Mesenchymal stem cell (in vitro differentiated cells and primary cell): Measurements from ENCODE around the gene UBE2Q1.

Source experiments
- DNase-seq: peaks from one replicate; pipeline ENCODE4 v3.0.0-alpha.2; 2013
- H2AFZ ChIP-seq: one replicate; pipeline ENCODE4 v1.6.1; 2013; ENCODE audit warnings: low read depth, mild to moderate bottlenecking, control low read depth, inconsistent platforms, low read length, moderate library complexity
- H2AK5ac ChIP-seq: 2 replicates; pipeline ENCODE4 v1.6.1; 2013; ENCODE audit warnings: low read length, moderate library complexity, mild to moderate bottlenecking, inconsistent platforms; ENCODE audit not compliant: severe bottlenecking
- H2BK120ac ChIP-seq: one replicate; pipeline ENCODE4 v1.6.1; 2013; ENCODE audit warnings: low read depth, mild to moderate bottlenecking, inconsistent platforms, low read length, moderate library complexity
- H2BK12ac ChIP-seq, 2 experiments: one replicate each; pipeline ENCODE4 v1.6.1; 2013; ENCODE audit warnings: inconsistent platforms in 2 of 2, low read length in 2 of 2, mild to moderate bottlenecking in 2 of 2, moderate library complexity in 2 of 2, control low read depth in 1 of 2
- H2BK15ac ChIP-seq: one replicate; pipeline ENCODE4 v1.6.1; 2013; ENCODE audit warnings: mild to moderate bottlenecking, low read depth, inconsistent platforms; ENCODE audit not compliant: poor library complexity, severe bottlenecking
- H2BK5ac ChIP-seq: 2 replicates; pipeline ENCODE4 v1.6.1; 2013; ENCODE audit warnings: low read depth, mild to moderate bottlenecking, low read length, control low read depth, inconsistent platforms; ENCODE audit not compliant: poor library complexity, severe bottlenecking
- H3K14ac ChIP-seq, 2 experiments: one replicate each; pipeline ENCODE4 v1.6.1; 2013; ENCODE audit warnings: inconsistent platforms in 2 of 2, low read length in 2 of 2, control low read depth in 1 of 2, mild to moderate bottlenecking in 1 of 2, moderate library complexity in 1 of 2
- H3K18ac ChIP-seq, 2 experiments: one replicate each; pipeline ENCODE4 v1.6.1; 2013; ENCODE audit warnings: inconsistent platforms in 2 of 2, low read length in 2 of 2, control low read depth in 1 of 2, low read depth in 1 of 2, mild to moderate bottlenecking in 1 of 2
- H3K23ac ChIP-seq, 2 experiments: one replicate each; pipeline ENCODE4 v1.6.1; 2013; ENCODE audit warnings: inconsistent platforms in 2 of 2, low read length in 2 of 2, mild to moderate bottlenecking in 2 of 2, moderate library complexity in 2 of 2, control low read depth in 1 of 2
- H3K27ac ChIP-seq: 2 replicates; pipeline ENCODE4 v1.5.1; 2013; ENCODE audit warnings: mild to moderate bottlenecking, moderate library complexity, low read length, control low read depth, inconsistent platforms; ENCODE audit not compliant: poor library complexity, severe bottlenecking
- H3K27me3 ChIP-seq, 2 experiments: 2 replicates each; pipeline versions ENCODE4 v1.6.1 to v1.7.0; 2013; ENCODE audit warnings: low read length in 2 of 2, mild to moderate bottlenecking in 2 of 2, moderate library complexity in 2 of 2, control low read depth in 1 of 2, inconsistent platforms in 1 of 2; ENCODE audit not compliant: control insufficient read depth in 1 of 2, insufficient read depth in 1 of 2
- H3K36me3 ChIP-seq, 2 experiments: 2 replicates each; pipeline versions ENCODE4 v1.6.1 to v1.7.0; 2013; ENCODE audit warnings: low read length in 2 of 2, control low read depth in 1 of 2, inconsistent platforms in 1 of 2, low read depth in 1 of 2, mild to moderate bottlenecking in 1 of 2; ENCODE audit not compliant: insufficient read depth in 2 of 2, control insufficient read depth in 1 of 2
- H3K4ac ChIP-seq, 2 experiments: one replicate each; pipeline ENCODE4 v1.6.1; 2013; ENCODE audit warnings: inconsistent platforms in 2 of 2, low read length in 2 of 2, mild to moderate bottlenecking in 2 of 2, moderate library complexity in 2 of 2, control low read depth in 1 of 2, low read depth in 1 of 2
- H3K4me1 ChIP-seq: 2 replicates; pipeline ENCODE4 v1.6.1; 2013; ENCODE audit warnings: low read depth, low read length, control low read depth; ENCODE audit not compliant: control insufficient read depth, insufficient read depth
- H3K4me2 ChIP-seq: 2 replicates; pipeline ENCODE4 v1.6.1; 2013; ENCODE audit warnings: low read length, mild to moderate bottlenecking, inconsistent platforms; ENCODE audit not compliant: poor library complexity, severe bottlenecking
- H3K4me3 ChIP-seq, 2 experiments: 2 replicates each; pipeline versions ENCODE4 v1.5.1 to v1.7.0; 2013; ENCODE audit warnings: low read length in 2 of 2, mild to moderate bottlenecking in 2 of 2, control low read depth in 1 of 2, low read depth in 1 of 2; ENCODE audit not compliant: insufficient read depth in 1 of 2
- H3K79me1 ChIP-seq: replicated peaks from 2 replicates; pipeline ENCODE4 v1.6.1; 2013; ENCODE audit warnings: mild to moderate bottlenecking, control low read depth, low read length, inconsistent platforms; ENCODE audit not compliant: poor library complexity, severe bottlenecking
- H3K9ac ChIP-seq: 2 replicates; pipeline ENCODE4 v1.7.0; 2013; ENCODE audit warnings: mild to moderate bottlenecking, low read length, moderate library complexity
- H3K9me3 ChIP-seq: 2 replicates; pipeline ENCODE4 v1.7.0; 2013; ENCODE audit warnings: mild to moderate bottlenecking, low read length; ENCODE audit not compliant: control insufficient read depth
- H4K8ac ChIP-seq: one replicate; pipeline ENCODE4 v1.6.1; 2013; ENCODE audit warnings: inconsistent platforms, mild to moderate bottlenecking, low read length, moderate library complexity
- H4K91ac ChIP-seq: one replicate; pipeline ENCODE4 v1.6.1; 2013; ENCODE audit warnings: mild to moderate bottlenecking, low read length, inconsistent platforms
- WGBS: methylation state at CpG from one replicate; pipeline ENCODE4 v1.1.7; 2013; ENCODE audit warnings: mixed read lengths; 5-methylcytosine and 5-hydroxymethylcytosine counted together

UBE2Q1 gene

GRCh38 chr1:154556422-154556821 lies 2.0 kb downstream of the UBE2Q1 start:
- H2BK5ac ChIP-seq, result no peak overlapping the region
- H2AK5ac ChIP-seq, result no peak overlapping the region
- no peak overlapping the region for H3K18ac ChIP-seq

GRCh38 chr1:154553056-154554030 lies 5.1 kb downstream of the UBE2Q1 start:
- H3K14ac ChIP-seq, result no peak overlapping the region
- no peaks in the 10 kb centered on the region for H3K9me3 ChIP-seq
- H2BK15ac ChIP-seq, result no peak overlapping the region
- 88% methylated on average over 8 of the region's 12 CpGs for WGBS
- H2AK5ac ChIP-seq, result no peak overlapping the region
- H2BK5ac ChIP-seq, result no peak overlapping the region
- H3K4me3 ChIP-seq, result no peak overlapping the region
- no peak overlapping the region for H3K27ac ChIP-seq
- H3K18ac ChIP-seq, result no peak overlapping the region
- no peak overlapping the region for H2AFZ ChIP-seq
- DNase-seq, result no peak
- H2BK12ac ChIP-seq, result no peak overlapping the region
- H4K91ac ChIP-seq, result no peak overlapping the region
- H3K79me1 ChIP-seq, result peaks cover 47% of the 10 kb centered on the region
- H2BK120ac ChIP-seq, result no peak overlapping the region
- H3K36me3 ChIP-seq, result peaks cover 60 to 77% of the 10 kb centered on the region in 2 experiments
- no peak overlapping the region for H3K4me2 ChIP-seq
- no peaks in the 10 kb centered on the region for H3K27me3 ChIP-seq
- H3K4me1 ChIP-seq, result peaks cover 12% of the 10 kb centered on the region
- no peak overlapping the region for H3K23ac ChIP-seq
- H4K8ac ChIP-seq, result no peak overlapping the region
- peak overlapping the region; percentile 12 for H3K9ac ChIP-seq
- no peak overlapping the region for H3K4ac ChIP-seq

More at GRCh38 chr1:154556422-154556821, 2.0 kb downstream of the UBE2Q1 start:
- WGBS, result 20% methylated on average over 4 of the region's 4 CpGs
- H3K4me2 ChIP-seq, result peak overlapping the region; percentile 67
- no peaks in the 10 kb centered on the region for H3K27me3 ChIP-seq
- H3K4me1 ChIP-seq, result peaks cover 14% of the 10 kb centered on the region
- peak; percentile 30 for DNase-seq
- no peak overlapping the region for H2BK120ac ChIP-seq
- peak overlapping the region in 1 of 2 experiments; percentile 89 for H3K4me3 ChIP-seq
- H2BK12ac ChIP-seq, result no peak overlapping the region
- no peaks in the 10 kb centered on the region for H3K9me3 ChIP-seq
- no peak overlapping the region for H3K27ac ChIP-seq
- no peak overlapping the region for H4K8ac ChIP-seq
- H3K9ac ChIP-seq, result peak overlapping the region; percentile 89
- H3K23ac ChIP-seq, result no peak overlapping the region
- H3K36me3 ChIP-seq, result peaks cover 36 to 47% of the 10 kb centered on the region in 2 experiments
- H4K91ac ChIP-seq, result no peak overlapping the region
- no peak overlapping the region for H3K14ac ChIP-seq
- H2BK15ac ChIP-seq, result no peak overlapping the region
- H3K4ac ChIP-seq, result no peak overlapping the region
- peaks cover 37% of the 10 kb centered on the region for H3K79me1 ChIP-seq
- no peak overlapping the region for H2AFZ ChIP-seq

GRCh38 chr1:154552036-154552435 lies 6.4 kb downstream of the UBE2Q1 start:
- Histone ChIP-seq H3K36me3 (peaks cover 60 to 77% of the 10 kb centered on the region in 2 experiments), H3K79me1 (peaks cover 47% of the 10 kb centered on the region), H4K91ac (no peak overlapping the region), H3K9me3 (no peaks in the 10 kb centered on the region), H3K4ac (no peak overlapping the region), H3K18ac (no peak overlapping the region), H3K23ac (peak overlapping the region in 1 of 2 experiments; percentile 35), H4K8ac (no peak overlapping the region), H2BK12ac (no peak overlapping the region), H2BK120ac (no peak overlapping the region), H3K4me1 (peaks cover 13% of the 10 kb centered on the region), H3K4me3 (no peak overlapping the region), H3K4me2 (no peak overlapping the region), H2AK5ac (no peak overlapping the region), H3K27me3 (no peaks in the 10 kb centered on the region), H2BK15ac (no peak overlapping the region), H3K9ac (no peak overlapping the region), H2BK5ac (no peak overlapping the region), H3K27ac (no peak overlapping the region), H3K14ac (no peak overlapping the region), H2AFZ (no peak overlapping the region)
- DNase-seq, result no peak
- 95% methylated on average over 6 of the region's 6 CpGs for WGBS

GRCh38 chr1:154551474-154551873 lies 7.0 kb downstream of the UBE2Q1 start:
- no peak for DNase-seq
- H3K27me3 ChIP-seq, result no peaks in the 10 kb centered on the region

More at GRCh38 chr1:154551474-154551873, 7.0 kb downstream of the UBE2Q1 start:
- WGBS, result 99% methylated on average over 4 of the region's 4 CpGs
- H3K27ac ChIP-seq, result no peak overlapping the region
- peak overlapping the region in 1 of 2 experiments; percentile 35 for H3K23ac ChIP-seq
- no peak overlapping the region for H3K4ac ChIP-seq
- H2BK12ac ChIP-seq, result no peak overlapping the region
- no peak overlapping the region for H2AK5ac ChIP-seq
- H3K9me3 ChIP-seq, result no peaks in the 10 kb centered on the region
- H3K4me1 ChIP-seq, result peaks cover 13% of the 10 kb centered on the region
- no peak overlapping the region for H2BK15ac ChIP-seq
- peaks cover 60 to 77% of the 10 kb centered on the region in 2 experiments for H3K36me3 ChIP-seq
- H4K91ac ChIP-seq, result no peak overlapping the region
- H3K79me1 ChIP-seq, result peaks cover 47% of the 10 kb centered on the region
- no peak overlapping the region for H3K14ac ChIP-seq
- H3K4me3 ChIP-seq, result no peak overlapping the region
- H3K4me2 ChIP-seq, result no peak overlapping the region
- H3K18ac ChIP-seq, result no peak overlapping the region
- H2AFZ ChIP-seq, result no peak overlapping the region
- H2BK5ac ChIP-seq, result no peak overlapping the region
- H4K8ac ChIP-seq, result no peak overlapping the region
- H2BK120ac ChIP-seq, result no peak overlapping the region
- H3K9ac ChIP-seq, result no peak overlapping the region
